Activated CD4-positive, alpha-beta T cell treated with anti-CD3 and anti-CD28 coated beads for 1 hour (primary cell): ENCODE results near the gene ASTN1.

Experiments used
- DNase-seq: peaks from one replicate; pipeline ENCODE4 v3.0.0-alpha.2; 2020

Gene ASTN1

DNA sequence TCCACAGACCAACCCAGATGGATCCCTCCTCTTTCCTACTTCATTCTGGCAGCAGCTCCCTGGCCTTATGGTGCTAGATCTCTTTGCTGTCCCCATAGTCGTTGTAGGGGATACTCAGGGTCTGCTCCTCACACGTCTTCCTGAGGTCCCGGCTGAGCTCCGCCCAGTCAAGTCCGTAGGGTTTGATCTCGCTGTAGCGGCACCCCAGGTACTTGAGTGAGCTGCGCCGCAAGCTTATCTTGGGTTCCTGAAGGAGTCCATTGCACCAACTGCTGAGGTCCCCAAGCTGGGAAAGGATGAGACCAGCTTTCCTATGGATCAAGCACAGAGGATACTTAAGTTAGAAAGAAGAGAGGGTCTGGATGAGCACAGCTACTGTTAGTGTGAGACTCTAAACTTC lies 300.3 kb downstream of the ASTN1 start:
- no peak for DNase-seq

DNA sequence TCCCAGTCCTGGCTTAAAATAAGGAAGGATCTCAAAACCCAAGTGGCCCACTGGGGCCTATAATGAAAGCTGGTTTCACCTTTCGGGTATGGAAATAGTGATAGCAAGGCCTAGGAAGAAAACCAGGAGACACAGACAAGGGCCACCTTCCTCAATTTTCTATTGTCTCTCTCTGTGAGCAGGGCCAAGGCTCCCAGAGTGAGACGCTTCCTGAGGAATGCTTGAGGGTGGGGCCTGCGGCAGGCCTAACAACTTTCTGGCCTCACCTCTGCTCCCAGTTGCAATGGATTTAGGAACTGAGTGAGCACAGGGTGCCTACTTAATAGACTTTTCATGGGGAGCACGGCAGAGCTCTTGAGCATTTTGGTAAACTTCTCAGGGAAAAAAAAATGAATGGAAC lies 300.9 kb downstream of the ASTN1 start:
- DNase-seq, result no peak

DNA sequence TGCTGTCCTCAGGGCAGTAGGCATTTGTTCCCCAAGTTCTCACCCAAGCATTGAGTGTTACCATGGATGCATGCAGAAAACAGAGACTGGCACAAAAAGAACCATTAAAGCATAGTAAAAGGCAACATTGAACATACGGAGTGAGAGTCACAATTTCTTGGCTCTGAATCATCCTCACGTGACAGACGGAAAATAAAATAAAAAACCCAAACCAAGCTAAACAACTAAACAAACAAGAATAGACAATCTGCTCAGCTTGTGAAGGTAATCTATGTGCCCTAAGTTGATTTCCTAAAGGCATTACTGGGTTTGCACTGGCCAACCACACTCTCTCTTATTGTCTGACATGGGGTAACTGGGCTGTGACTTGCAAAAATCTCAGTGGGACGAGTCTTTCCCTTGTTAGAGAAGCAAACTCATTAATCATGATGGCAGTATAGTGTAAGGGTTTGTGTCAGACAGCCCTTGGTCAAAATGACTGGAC lies 306.0 kb downstream of the ASTN1 start:
- no peak for DNase-seq

DNA sequence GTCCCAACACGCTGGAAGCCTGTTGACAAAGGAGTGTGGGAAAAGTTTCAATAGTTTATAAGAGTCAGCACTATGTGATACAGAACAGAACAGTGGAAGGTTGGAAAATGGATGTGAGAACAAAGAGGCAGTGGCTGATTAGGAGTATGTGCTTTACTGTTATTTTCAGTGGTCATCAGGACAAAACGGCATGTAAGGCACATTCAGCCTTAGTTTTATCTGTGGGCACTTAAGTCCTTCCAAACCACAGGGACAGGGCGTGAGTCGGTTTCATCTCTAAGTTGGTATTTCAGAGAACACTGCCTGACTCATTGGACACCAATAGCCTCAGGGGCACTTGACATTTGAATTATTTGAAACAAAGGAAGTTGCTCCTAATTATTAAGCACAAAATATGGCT lies 306.9 kb downstream of the ASTN1 start:
- no peak for DNase-seq

DNA sequence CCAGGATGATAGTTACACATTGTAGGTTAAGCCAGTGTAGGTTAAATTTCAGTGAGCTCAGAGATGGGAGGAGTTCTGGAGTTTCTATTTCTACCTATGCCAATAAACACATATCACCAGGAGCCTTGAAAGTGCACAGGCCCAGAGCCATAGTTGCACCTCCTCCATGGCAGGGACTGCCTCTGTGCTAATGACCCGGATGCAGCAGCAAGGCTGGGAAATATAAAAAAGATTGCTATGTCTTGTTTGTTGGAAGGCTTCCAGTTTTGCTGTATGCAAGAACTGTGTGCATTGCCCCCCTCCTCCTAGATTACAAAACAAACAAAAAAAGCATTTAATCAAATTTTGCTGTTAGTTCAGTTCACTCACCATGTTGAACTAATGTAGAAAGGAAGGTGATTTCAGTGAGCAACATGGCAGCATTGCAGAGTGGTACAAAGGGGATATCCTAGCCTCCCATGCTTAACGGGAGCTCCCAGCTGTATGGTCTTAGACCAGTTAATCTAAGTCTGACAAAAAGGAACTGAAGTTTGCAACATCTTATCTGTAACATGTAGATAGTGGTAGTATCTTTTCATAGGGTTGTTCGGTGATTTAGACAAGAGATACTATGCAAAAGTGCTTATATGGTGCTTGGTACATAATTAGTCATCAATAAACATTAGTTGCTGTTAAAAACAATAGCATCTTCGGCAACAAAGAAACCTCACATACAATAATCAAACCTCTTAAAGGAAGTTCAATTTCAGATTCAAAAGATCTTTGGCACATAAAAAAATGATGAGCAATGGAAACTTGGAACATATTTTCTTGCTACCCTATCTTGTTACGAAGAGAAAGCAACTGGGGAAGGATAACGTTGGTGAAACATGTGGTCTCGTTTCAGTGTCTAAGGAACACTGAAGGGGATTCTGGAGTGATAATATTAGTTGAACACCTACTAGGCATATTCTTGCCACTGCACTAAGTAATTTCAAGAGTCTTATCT lies 309.5 kb downstream of the ASTN1 start:
- DNase-seq, result no peak

DNA sequence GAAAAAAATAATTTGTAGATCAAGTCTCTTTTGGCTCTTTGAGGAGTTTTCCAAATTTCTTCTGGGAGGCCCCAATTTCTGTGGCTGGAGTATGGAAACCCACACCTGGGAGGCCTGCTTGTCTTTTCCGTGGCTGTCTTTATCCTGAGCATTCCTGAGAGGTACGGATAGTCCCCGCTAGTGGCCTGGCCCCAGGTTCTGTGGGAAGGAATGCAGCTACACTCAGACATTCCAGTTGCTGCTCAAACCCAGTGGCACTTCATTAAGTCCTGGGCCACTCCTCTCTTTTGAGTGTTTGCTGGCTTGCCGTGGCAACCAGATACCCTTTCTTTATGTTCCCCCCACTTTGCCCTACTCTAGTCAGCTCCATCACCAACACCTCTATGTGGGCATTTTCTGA lies 310.4 kb downstream of the ASTN1 start:
- DNase-seq, result no peak

DNA sequence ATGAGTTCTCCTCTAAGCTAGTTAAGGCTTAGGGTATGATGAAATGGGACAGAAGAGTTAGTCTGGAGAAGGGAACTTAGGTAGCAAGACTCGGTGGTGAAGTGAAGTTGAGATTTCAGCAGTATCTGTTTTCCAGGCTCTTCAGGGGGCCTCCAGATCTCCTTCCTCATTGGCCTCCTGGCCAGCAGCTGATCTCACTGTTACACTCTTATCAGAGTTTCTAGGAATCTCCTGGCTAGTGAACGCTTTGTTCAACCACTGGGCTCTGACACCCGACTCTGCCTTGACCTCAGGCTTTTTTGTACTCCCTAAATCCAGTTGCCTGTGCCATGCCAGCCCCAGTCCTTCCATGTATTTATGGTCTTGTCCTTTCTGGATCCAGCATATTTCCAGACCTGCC lies 311.0 kb downstream of the ASTN1 start:
- no peak for DNase-seq

DNA sequence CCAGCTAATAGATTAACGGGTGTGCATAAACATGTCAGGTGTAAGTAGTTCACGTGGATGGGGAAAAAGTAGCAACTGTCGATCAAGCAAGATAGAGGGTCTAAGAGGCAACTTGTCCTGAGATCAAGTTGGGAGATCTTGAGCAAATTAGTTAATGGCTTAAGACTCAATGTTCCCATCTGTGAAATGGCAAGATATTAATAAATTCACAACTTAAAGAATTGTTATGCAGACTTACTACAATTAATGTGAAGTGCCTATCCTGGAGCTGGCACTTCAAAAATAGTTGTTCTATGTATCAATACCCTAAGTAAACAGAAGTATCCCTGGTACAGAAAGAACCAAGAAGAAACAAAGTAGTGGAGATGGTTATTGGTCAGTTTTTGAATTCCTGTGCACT lies 312.4 kb downstream of the ASTN1 start:
- DNase-seq, result no peak

DNA sequence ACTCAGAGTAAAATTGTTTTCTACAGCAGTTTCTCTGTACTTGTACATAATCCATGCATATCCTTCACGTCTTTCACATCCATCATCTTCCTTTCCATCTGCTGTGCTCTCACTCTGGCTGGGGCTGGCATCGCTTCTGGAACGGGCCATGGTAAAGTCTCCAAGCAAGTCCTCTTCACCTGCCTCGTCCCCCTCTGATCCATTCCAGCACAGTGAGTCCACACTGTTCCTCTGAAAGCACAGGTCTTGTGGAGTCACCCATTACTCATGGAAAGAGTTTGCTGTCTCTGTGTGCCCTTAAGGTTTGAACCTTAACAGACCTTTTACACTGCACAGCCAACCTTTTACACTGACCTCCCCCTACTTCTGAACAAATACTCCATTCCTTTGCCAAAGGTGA lies 313.6 kb downstream of the ASTN1 start:
- no peak for DNase-seq

DNA sequence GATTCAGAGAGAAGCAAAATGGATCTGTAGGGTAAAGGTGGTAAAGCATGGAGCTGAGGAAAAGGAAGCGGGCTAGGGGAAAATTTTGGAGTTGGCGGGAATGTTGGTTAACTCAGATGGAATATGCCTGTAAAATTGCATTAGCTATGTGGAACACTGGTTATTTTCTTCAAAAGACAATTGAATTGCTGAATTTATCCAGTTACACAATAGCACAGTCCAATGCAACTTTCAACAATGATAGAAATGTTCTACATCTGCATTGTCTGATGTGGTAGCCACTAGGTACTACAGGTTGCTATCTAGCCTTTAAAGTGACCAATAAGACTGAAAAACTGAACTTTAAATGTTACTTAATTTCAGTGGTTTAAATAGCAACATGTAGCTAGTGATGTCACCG lies 315.2 kb downstream of the ASTN1 start:
- no peak for DNase-seq

DNA sequence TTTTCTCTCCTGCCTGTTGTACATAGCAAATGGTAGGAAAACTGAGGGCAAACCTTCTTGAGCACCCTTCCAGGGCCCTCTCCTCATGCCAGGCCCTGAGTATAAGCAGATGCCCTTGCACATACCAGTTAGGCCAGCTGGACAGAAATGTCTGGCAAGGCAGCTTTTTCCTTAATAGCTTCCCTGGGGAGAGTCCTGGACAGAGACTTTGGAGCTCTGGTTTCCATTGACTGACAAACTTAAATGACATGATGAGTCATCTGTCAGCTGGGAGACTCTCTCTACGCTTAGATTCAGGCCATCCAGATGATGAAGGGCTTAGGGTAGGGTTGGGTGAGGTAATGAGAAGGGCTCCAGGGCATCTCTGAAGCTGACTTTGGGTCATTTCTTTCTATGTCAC lies 317.5 kb downstream of the ASTN1 start:
- DNase-seq, result no peak

DNA sequence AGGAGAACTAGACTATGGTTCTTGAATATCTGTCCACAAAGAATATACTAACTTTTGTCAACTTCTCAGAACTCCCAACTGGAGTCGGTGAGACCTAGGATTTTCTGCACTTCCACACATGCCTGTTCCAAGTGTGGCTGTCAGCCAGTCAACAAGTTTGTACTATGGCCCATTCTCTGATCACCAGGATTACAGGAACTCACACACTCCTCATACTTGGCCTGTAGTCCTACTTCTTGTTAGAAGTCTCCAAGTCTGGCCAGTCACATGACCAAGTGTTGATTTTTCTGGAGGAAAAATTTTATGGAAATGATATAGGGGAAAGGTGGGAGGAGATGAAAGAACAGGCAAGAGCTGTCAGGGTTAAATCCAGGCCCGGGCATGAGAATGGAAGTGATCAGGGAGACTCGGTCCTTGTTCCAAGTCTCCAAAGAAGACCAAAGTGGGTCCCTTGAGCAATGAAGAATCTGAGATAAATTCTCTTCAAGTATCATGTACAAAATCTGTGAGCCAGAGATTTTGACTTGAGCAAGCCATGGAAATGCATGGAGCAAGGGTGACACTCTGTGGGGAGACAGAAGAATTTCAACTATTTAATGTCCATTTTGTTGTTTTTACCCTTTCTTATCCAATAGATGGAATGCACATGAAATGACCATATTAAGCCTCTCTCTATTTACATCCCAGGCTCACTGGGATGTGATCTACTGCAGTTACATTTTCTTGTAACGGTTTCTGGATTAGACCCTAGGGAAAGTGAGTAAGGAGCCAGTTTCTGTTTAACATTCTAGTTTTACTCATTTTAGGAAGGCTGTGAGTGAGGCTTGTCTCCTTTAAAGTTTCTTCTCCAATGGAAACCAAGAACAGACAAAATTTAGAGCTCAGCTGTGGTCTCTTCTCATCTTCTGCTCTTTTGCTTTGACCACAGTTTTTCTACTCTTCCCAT lies 320.9 kb downstream of the ASTN1 start:
- no peak for DNase-seq

DNA sequence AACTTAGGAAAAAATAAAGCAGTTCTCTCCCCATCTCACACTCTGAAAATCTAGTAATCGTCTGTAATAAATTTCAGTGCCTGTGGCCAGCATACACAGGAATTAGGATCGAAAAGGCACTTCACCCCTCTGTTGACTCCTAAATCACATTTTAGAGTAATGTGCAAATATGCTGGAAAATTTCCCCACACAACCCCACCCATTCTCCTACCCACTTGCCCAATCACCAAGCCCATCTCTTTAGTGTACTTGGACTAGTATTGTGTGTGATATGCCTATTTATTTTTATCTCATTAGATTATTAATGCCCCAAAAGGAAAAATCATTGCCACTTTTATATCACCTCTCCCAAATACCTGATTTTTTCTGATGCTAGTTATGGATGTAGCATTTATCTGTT lies 323.3 kb downstream of the ASTN1 start:
- no peak for DNase-seq

DNA sequence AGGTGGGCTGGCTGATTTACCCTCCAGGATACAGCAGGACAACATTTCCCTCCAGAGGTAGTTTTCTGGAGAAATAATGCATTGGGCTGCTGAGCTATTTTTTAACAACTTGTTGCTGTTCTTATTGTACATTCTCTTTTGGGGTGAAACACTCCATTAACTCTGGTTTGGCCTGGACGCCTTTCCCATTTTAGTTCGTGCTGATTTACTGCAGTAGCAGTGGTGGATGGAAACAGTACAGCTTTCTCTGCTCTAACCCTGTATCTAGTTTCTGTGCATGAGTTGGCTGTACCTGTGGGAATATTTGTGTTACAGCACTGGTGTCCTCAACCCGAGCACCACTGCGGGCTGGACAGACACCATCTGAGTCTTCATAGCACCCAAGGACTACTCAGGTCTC lies 325.3 kb downstream of the ASTN1 start:
- no peak for DNase-seq

DNA sequence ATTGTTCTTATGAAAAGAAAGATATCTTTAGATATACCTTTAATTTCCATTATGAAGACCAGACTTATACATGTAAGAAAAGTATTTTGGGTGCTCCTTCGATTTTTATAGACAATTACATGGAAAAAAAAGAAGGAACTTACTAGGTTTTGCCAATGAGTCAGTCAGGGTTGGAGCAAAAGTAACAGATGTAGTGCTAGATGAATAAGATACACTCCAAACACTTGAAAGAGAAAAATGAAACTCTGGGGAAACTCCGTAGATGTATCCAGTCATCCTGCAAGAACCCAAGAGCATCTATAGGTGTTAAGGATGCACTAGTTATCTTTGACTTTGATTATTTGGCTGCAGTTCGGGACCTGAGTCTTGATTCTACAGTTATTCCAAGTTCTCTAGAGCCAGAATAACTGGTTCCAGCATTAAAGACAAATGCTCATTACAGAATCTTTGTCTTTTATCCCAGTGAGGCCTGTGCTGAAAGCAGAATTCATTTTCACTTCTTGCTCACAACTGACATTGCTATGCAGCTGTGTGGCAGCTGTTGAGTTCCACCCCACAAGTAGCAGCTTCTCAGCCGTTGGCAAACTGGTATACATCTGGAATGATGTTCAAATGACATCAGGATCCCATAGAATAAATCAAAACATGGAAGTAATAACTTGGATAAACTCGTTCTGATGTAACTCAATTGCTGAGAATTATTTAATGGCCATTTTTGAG lies 326.1 kb downstream of the ASTN1 start:
- no peak for DNase-seq

DNA sequence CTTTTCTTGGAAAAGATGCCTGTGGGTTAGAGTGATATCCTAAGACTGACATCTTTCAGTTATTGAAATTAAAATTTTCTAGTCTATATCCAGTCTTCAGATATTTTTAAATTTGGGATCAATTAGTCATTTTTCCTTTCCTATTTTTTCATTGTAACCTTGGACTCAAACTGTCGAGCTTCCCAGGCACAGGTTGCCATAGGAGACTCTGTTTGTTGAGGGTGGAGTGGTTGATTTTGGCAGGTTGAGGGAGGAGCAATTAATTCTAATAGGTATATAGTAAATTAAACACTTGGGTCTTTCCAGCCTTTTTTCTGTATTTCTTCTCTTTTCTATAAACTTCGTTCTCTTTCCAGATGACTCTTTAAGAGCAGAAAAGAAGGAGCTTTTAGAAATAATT lies 326.8 kb downstream of the ASTN1 start:
- DNase-seq, result no peak

DNA sequence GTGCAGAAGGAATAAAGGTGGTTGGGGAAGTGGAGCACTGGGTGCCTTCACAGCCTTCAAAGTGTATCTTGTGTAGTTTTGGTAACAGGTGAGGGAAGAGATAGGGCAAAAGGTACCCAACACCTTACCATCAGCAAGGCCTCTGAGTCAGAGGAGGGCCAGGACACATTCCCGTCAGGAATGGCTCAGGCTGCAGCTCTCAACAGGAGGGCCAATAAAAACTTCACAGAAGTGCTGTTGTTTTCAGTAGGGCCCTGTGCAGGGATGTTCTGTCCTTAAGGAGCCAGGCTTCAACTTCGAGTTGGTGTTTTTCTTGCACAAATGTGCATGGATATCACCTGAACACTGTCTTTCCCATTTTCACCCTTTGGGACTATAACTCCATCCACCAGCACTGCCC lies 333.4 kb downstream of the ASTN1 start:
- no peak for DNase-seq

DNA sequence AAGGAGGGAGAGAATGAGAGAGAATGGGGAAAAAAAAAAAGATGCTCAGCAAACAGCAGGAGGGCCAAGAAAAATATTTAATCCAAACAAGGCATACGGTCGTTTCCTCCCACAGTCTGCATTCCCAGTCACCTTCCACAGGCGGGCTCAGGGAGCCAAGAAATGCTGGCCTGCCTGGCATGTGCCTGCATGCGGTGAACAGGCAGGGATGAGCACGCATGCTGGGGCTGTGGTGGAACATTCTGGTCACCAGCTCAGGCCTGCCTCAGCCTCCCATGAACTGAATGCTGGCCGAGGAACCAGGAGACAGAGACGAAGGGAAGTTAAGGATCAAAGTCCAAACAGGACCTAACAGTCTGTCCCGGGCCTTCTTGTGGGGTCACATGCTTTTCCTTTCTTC lies 335.3 kb downstream of the ASTN1 start:
- DNase-seq, result no peak

DNA sequence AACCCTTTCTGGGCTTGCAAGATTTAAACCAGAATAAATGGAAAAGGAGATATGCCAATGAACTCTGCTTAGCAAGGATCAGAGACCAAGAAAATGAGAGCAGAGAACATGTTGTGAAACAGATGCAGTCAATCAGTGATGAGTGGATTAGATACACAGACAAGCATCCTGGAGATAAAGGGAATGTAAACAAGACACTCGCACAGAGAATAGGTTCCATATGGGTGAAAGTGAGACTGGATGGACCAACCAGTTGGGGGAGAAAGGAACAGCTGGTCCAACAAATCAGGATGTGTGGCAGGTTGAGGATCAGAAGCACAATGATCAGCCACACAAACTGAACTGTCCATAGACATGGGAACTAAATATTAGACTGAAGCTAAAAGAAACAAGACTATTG lies 338.2 kb downstream of the ASTN1 start:
- no peak for DNase-seq

DNA sequence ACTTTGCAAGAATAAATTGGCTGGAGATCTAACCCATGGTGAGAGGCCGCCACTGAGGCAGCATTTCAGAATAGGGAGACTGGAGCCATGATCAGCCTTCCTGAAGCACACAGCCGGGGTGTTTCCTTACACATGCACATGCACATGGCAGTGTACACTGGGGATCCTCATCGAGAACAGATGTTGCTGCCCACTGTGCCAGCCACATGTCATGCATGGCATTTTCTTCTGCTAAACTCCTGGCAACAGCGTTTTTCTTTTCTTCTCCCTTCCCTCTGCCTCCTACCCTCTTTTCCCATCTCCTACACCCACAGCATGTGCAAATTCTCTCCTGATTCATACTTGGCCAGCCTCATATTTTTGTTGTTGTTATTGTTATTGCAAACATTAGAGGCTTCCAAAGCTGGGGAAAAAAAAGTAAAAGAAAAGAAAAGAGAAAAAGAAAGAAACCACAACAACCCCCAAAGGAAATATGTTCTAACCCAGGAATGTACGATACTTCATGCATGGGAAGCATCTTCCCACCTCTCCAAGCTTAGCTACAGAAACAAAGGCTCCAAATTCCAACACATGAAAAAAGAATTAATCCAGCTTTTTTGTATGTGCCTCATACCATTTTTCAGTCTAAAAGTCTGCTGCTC lies 344.0 kb downstream of the ASTN1 start:
- DNase-seq, result no peak

DNA sequence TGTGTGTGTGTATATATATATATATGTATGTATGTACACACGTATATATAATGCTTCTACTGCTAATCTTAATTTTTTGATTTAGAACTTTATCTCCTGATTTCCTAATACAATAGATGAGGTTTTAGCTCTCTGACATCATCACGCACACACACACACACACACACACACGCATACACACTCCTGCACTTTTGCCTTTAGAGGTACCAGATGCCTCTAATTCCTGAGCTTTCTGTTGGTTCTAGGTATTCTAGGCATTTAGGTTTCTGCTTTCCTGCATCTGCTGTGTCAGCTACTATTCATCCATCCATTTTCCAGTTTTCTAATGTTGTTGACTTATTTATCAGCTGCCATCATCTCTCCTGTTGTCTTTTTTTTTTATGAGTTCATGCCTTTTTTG lies 348.3 kb downstream of the ASTN1 start:
- DNase-seq, result no peak

DNA sequence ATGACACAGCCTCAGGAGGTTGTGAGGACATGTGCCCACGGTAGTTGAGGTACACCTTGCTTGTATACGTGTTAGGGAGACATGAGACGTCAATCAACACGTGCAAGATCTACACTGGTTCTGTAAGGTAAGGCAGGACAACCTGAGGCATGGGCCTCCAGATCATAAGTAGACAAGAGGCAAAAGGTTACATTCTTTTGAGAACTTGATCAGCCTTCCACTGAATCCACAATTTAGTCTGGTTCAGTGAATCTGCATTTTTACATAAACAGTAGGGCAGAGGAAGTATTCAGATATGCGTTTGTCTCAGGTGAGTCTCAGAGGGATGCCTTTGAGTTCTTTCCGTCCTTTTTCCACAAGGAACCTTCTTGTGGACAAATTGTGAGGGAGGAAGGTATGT lies 348.9 kb downstream of the ASTN1 start:
- DNase-seq, result no peak
